HEK293 (cell line): ENCODE results near the gene IGSF9B.

ENCODE experiments used
- CTCF ChIP-seq: fragments of 450-650 bp; formaldehyde crosslinking; IDR thresholded peaks from 2 replicates; pipeline ENCODE4 v1.5.1; 2016; ENCODE audit warnings: missing biosample characterization, missing genetic modification characterization
- KLF1 ChIP-seq: fragments of 450-650 bp; formaldehyde crosslinking; IDR thresholded peaks from 2 replicates; pipeline ENCODE4 v1.5.1; 2016; ENCODE audit warnings: missing biosample characterization, missing genetic modification characterization
- KLF16 ChIP-seq: fragments of 450-650 bp; formaldehyde crosslinking; IDR thresholded peaks from 2 replicates; pipeline ENCODE4 v1.5.1; 2017; ENCODE audit warnings: missing biosample characterization, missing genetic modification characterization
- ZNF274 ChIP-seq, 2 experiments: fragments of 200-500 bp in 1 of 2; fragments of 450-650 bp in 1 of 2; sonication (Bioruptor generic) in 1 of 2; formaldehyde crosslinking in 1 of 2; IDR thresholded peaks; 2 replicates each; pipeline versions ENCODE4 v1.5.1 to v1.6.1; 2014 to 2016; ENCODE audit warnings: borderline replicate concordance in 1 of 2, inconsistent platforms in 1 of 2, low read length in 1 of 2, missing biosample characterization in 1 of 2, missing genetic modification characterization in 1 of 2
- TF ChIP-seq, protein P1 (sequence below): fragments of 450-650 bp; formaldehyde crosslinking; conservative IDR thresholded peaks from 2 replicates; pipeline ENCODE4 v1.5.1; 2016; ENCODE audit warnings: low read depth, missing biosample characterization, missing genetic modification characterization

DNA sequence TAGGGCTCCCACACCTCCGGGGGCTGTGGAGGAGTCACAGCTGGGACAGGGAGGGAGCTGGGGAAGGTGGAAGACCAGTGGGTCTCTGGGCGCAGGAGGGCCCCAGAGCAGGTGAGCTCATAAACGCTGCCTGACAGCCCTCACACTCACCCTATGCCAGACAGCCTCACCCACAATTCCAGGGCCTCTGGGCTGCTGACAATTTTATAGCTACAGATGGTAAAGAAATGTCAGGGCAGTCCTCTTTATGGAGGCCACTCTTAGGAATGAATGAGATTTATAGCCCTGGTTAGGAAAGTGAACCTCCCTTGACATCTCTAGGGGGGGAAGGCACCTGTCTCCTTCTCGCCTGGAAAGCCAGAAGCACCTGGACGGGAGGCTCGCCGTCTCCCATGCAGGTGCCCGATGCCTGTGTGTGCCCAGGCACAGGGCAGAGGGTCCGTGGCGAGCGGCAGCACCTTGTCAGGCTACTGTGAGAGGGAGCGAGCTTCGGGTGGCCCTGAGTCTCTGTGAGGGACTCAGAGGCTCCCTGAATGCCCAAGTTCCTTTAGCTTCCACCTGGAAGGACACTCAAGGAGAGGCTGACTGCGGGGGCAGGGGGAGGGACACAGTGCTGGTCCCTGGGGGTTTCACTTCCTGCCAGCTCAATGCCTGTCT is 39.9 kb downstream of the IGSF9B start:
- TF ChIP-seq CTCF (tag by site-specific recombination): no peak
- TF ChIP-seq, protein P1, sequence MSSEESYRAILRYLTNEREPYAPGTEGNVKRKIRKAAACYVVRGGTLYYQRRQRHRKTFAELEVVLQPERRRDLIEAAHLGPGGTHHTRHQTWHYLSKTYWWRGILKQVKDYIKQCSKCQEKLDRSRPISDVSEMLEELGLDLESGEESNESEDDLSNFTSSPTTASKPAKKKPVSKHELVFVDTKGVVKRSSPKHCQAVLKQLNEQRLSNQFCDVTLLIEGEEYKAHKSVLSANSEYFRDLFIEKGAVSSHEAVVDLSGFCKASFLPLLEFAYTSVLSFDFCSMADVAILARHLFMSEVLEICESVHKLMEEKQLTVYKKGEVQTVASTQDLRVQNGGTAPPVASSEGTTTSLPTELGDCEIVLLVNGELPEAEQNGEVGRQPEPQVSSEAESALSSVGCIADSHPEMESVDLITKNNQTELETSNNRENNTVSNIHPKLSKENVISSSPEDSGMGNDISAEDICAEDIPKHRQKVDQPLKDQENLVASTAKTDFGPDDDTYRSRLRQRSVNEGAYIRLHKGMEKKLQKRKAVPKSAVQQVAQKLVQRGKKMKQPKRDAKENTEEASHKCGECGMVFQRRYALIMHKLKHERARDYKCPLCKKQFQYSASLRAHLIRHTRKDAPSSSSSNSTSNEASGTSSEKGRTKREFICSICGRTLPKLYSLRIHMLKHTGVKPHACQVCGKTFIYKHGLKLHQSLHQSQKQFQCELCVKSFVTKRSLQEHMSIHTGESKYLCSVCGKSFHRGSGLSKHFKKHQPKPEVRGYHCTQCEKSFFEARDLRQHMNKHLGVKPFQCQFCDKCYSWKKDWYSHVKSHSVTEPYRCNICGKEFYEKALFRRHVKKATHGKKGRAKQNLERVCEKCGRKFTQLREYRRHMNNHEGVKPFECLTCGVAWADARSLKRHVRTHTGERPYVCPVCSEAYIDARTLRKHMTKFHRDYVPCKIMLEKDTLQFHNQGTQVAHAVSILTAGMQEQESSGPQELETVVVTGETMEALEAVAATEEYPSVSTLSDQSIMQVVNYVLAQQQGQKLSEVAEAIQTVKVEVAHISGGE (tag by site-specific recombination): no peak
- no peak for TF ChIP-seq KLF16 (tag by site-specific recombination)
- TF ChIP-seq KLF1: no peak
- no peak for TF ChIP-seq ZNF274 (IDR thresholded peaks at IDR 0.05; ENCODE audit: low read length)
- TF ChIP-seq ZNF274 (tag by site-specific recombination; IDR thresholded peaks at IDR 0.05; ENCODE audit: borderline replicate concordance): no peak
